ENCODE data around the gene WDR76. TPM values are rescaled to one million over a fixed set of nuclear protein-coding genes. Genes with fewer than 3 reads are reported as not detected.

Gene WDR76
- total and polyA plus RNA-seq, 10 donors = 1.5 to 16.3 (median 6.5) TPM

GRCh38 chr15:43873651-43874050 is 46.8 kb downstream of the WDR76 start:
- H3K27me3 ChIP-seq (replicated peaks in 1 of 7) = no peaks in the 10 kb centered on the region
- H3K4me3 ChIP-seq = no peak overlapping the region
- H3K4me1 ChIP-seq = no peaks in the 10 kb centered on the region
- H3K36me3 ChIP-seq = peaks cover 0 to 61% (median 0%) of the 10 kb centered on the region in 6 donors
- intact Hi-C loops (cut with DNase I; ENCODE audit: low total_unique reads) = no loop called here
- no peak for DNase-seq
- H3K9me3 ChIP-seq = no peaks in the 10 kb centered on the region
- TF ChIP-seq CTCF (IDR thresholded peaks at IDR 0.05 in 8 of 11, conservative IDR thresholded peaks at IDR 0.05 in 3 of 11) = no peak
- no peak for TF ChIP-seq POLR2AphosphoS5 (IDR thresholded peaks at IDR 0.05)
- no peak for TF ChIP-seq POLR2A (IDR thresholded peaks at IDR 0.05)
- no peak overlapping the region for H3K27ac ChIP-seq
- WGBS, 5 donors = 94 to 97% (median 97%) methylated on average over 10 of the region's 10 CpGs

GRCh38 chr15:43876872-43877271 is 50.1 kb downstream of the WDR76 start:
- intact Hi-C loops (cut with DNase I; ENCODE audit: low total_unique reads) = no loop called here
- H3K9me3 ChIP-seq = no peaks in the 10 kb centered on the region
- DNase-seq = no peak
- H3K4me3 ChIP-seq = no peak overlapping the region
- H3K27me3 ChIP-seq (replicated peaks in 1 of 7) = no peaks in the 10 kb centered on the region
- H3K27ac ChIP-seq = no peak overlapping the region
- H3K4me1 ChIP-seq = no peaks in the 10 kb centered on the region
- 83 to 100% (median 97%) methylated on average over 3 of the region's 3 CpGs for WGBS, 5 donors
- peaks cover 0 to 74% (median 0%) of the 10 kb centered on the region in 6 donors for H3K36me3 ChIP-seq
- no peak for TF ChIP-seq POLR2AphosphoS5 (IDR thresholded peaks at IDR 0.05)
- no peak for TF ChIP-seq CTCF (IDR thresholded peaks at IDR 0.05 in 8 of 11, conservative IDR thresholded peaks at IDR 0.05 in 3 of 11)
- no peak for TF ChIP-seq POLR2A (IDR thresholded peaks at IDR 0.05)

- peaks cover 0 to 69% (median 0%) of the 10 kb centered on the region in 6 donors for H3K36me3 ChIP-seq
- H3K27ac ChIP-seq = no peak overlapping the region
- H3K9me3 ChIP-seq = no peaks in the 10 kb centered on the region
- H3K4me1 ChIP-seq = no peaks in the 10 kb centered on the region
- TF ChIP-seq CTCF (IDR thresholded peaks at IDR 0.05 in 8 of 11, conservative IDR thresholded peaks at IDR 0.05 in 3 of 11) = no peak
- no peak for TF ChIP-seq POLR2A (IDR thresholded peaks at IDR 0.05)
- no peak for TF ChIP-seq POLR2AphosphoS5 (IDR thresholded peaks at IDR 0.05)
- WGBS, 5 donors = 90 to 98% (median 96%) methylated on average over 4 of the region's 4 CpGs
- DNase-seq = no peak
- H3K27me3 ChIP-seq (replicated peaks in 1 of 7) = no peaks in the 10 kb centered on the region
- H3K4me3 ChIP-seq = no peak overlapping the region
- intact Hi-C loops (cut with DNase I; ENCODE audit: low total_unique reads) = no loop called here
These were observed 50.6 kb downstream of the WDR76 start for GRCh38 chr15:43877371-43877770.

- Histone ChIP-seq H3K27me3 (replicated peaks in 1 of 7) (no peaks in the 10 kb centered on the region), H3K27ac (no peak overlapping the region), H3K36me3 (peaks cover 0 to 71% (median 0%) of the 10 kb centered on the region in 6 donors), H3K4me1 (no peaks in the 10 kb centered on the region), H3K4me3 (no peak overlapping the region), H3K9me3 (no peaks in the 10 kb centered on the region)
- TF ChIP-seq POLR2A (IDR thresholded peaks at IDR 0.05) = no peak
- TF ChIP-seq CTCF (IDR thresholded peaks at IDR 0.05 in 8 of 11, conservative IDR thresholded peaks at IDR 0.05 in 3 of 11) = no peak
- no peak for TF ChIP-seq POLR2AphosphoS5 (IDR thresholded peaks at IDR 0.05)
- DNase-seq = no peak
- intact Hi-C loops (cut with DNase I; ENCODE audit: low total_unique reads) = no loop called here
- WGBS, 5 donors = 94 to 98% (median 95%) methylated on average over 2 of the region's 2 CpGs
These were observed 51.6 kb downstream of the WDR76 start for GRCh38 chr15:43878446-43878845.

Data from spleen (tissue), 11 donors.